PFSK-1 (cell line): ENCODE results near the gene HOXB7.

Experiments used
- FOXP2 ChIP-seq: optimal IDR thresholded peaks from 2 replicates; pipeline ENCODE3; 2011; ENCODE audit warnings: borderline replicate concordance, control low read depth, inconsistent platforms; ENCODE audit not compliant: insufficient read depth; ENCODE audit errors: extremely low read length, extremely low read depth
- POLR2AphosphoS5 ChIP-seq: IDR thresholded peaks from 2 replicates; pipeline ENCODE4 v1.6.1; 2012; ENCODE audit warnings: low read depth, mild to moderate bottlenecking, control low read depth, low read length, moderate library complexity
- REST ChIP-seq, 2 experiments: IDR thresholded peaks; 2 replicates each; pipeline versions ENCODE4 v1.6.1 to v1.8.0; 2011 to 2012; ENCODE audit warnings: low read depth in 2 of 2, low read length in 2 of 2, control low read depth in 1 of 2, inconsistent platforms in 1 of 2, mild to moderate bottlenecking in 1 of 2, moderate library complexity in 1 of 2; ENCODE audit not compliant: insufficient read depth in 1 of 2
- SIN3A ChIP-seq: IDR thresholded peaks from 2 replicates; pipeline ENCODE4 v1.6.1; 2012; ENCODE audit warnings: mild to moderate bottlenecking, low read length, moderate library complexity, borderline replicate concordance; ENCODE audit not compliant: insufficient read depth
- TAF1 ChIP-seq: IDR thresholded peaks from 2 replicates; pipeline ENCODE4 v1.6.1; 2012; ENCODE audit warnings: low read length, control low read depth, borderline replicate concordance; ENCODE audit not compliant: insufficient read depth

The HOXB7 gene

GRCh38 chr17:48590607-48591161, 20.1 kb downstream of the HOXB7 start:
- TF ChIP-seq POLR2AphosphoS5 (no peak), REST (IDR thresholded peaks at IDR 0.05; ENCODE audit: insufficient read depth in 1 of 2, low read depth in 2 of 2, low read length in 2 of 2) (no peak), SIN3A (no peak), TAF1 (no peak), FOXP2 (no peak)

- TF ChIP-seq SIN3A (no peak), TAF1 (no peak), FOXP2 (no peak), REST (IDR thresholded peaks at IDR 0.05; ENCODE audit: insufficient read depth in 1 of 2, low read depth in 2 of 2, low read length in 2 of 2) (no peak), POLR2AphosphoS5 (no peak)
These were observed 20.8 kb downstream of the HOXB7 start, which contains the start of gene HOXB3 for GRCh38 chr17:48589831-48590606. HOXB3 (minus strand) TSS chr17:48590241; CDS start chr17:48552474, 37,767 bp downstream.

- TF ChIP-seq POLR2AphosphoS5 (no peak), REST (IDR thresholded peaks at IDR 0.05; ENCODE audit: insufficient read depth in 1 of 2, low read depth in 2 of 2, low read length in 2 of 2) (no peak)
These were observed 21.6 kb downstream of the HOXB7 start for GRCh38 chr17:48589060-48589830.

GRCh38 chr17:48588528-48588927, 22.3 kb downstream of the HOXB7 start:
- no peak for TF ChIP-seq POLR2AphosphoS5
- TF ChIP-seq SIN3A: no peak
- TF ChIP-seq REST (IDR thresholded peaks at IDR 0.05; ENCODE audit: insufficient read depth in 1 of 2, low read depth in 2 of 2, low read length in 2 of 2): no peak
- TF ChIP-seq FOXP2: no peak
